ENCODE data around the gene TMPO.
"Not testable (repeated sequence)": the region's sequence is repeated elsewhere in the genome, so short reads cannot be mapped to it uniquely, and the experiment has no call there.

- not testable (repeated sequence) for TF ChIP-seq CTCF, EP300, POLR2A (IDR thresholded peaks at IDR 0.05)
Measured at GRCh38 chr12:98488416-98488815, 27.0 kb upstream of the TMPO start.

All from tibial nerve (tissue), 4 donors.